H9 (cell line): ENCODE data around the gene SPTBN4. TPM values are rescaled to one million over a fixed set of nuclear protein-coding genes. Genes with fewer than 3 reads are reported as not detected.
"Not testable (repeated sequence)": the region's sequence is repeated elsewhere in the genome, so short reads cannot be mapped to it uniquely, and the experiment has no call there.

Source experiments
- DNase-seq: peaks from one replicate; pipeline ENCODE4 v3.0.0-alpha.2; 2017
- H2AFZ ChIP-seq: one replicate; pipeline ENCODE4 v1.6.1; 2013; ENCODE audit warnings: mild to moderate bottlenecking, low read length, control low read depth, moderate library complexity
- H2AK5ac ChIP-seq: 2 replicates; pipeline ENCODE4 v1.6.1; 2013; ENCODE audit warnings: low read length, control low read depth, mixed read lengths; ENCODE audit not compliant: insufficient read length
- H2BK120ac ChIP-seq: one replicate; pipeline ENCODE4 v1.6.1; 2013; ENCODE audit warnings: low read depth, mild to moderate bottlenecking, low read length, control low read depth, inconsistent platforms; ENCODE audit not compliant: poor library complexity, severe bottlenecking
- H2BK12ac ChIP-seq: 2 replicates; pipeline ENCODE4 v1.6.1; 2013; ENCODE audit warnings: low read length, control low read depth, mixed read lengths, low read depth; ENCODE audit not compliant: insufficient read length
- H2BK15ac ChIP-seq: 2 replicates; pipeline ENCODE4 v1.6.1; 2013; ENCODE audit warnings: low read depth, low read length, control low read depth
- H2BK20ac ChIP-seq: one replicate; pipeline ENCODE4 v1.6.1; 2013; ENCODE audit warnings: low read depth, mild to moderate bottlenecking, low read length, control low read depth, inconsistent platforms; ENCODE audit not compliant: poor library complexity, severe bottlenecking
- H2BK5ac ChIP-seq: 2 replicates; pipeline ENCODE4 v1.6.1; 2013; ENCODE audit warnings: low read length, control low read depth, mixed read lengths; ENCODE audit not compliant: insufficient read length
- H3K14ac ChIP-seq: 2 replicates; pipeline ENCODE4 v1.6.1; 2013; ENCODE audit warnings: low read length, control low read depth; ENCODE audit not compliant: insufficient read depth
- H3K18ac ChIP-seq: 2 replicates; pipeline ENCODE4 v1.6.1; 2013; ENCODE audit warnings: low read depth, mild to moderate bottlenecking, mixed read lengths, low read length, control low read depth; ENCODE audit not compliant: insufficient read length
- H3K23ac ChIP-seq: 2 replicates; pipeline ENCODE4 v1.6.1; 2013; ENCODE audit warnings: low read length, control low read depth, mixed read lengths, low read depth; ENCODE audit not compliant: insufficient read length
- H3K23me2 ChIP-seq: 2 replicates; pipeline ENCODE4 v1.6.1; 2013; ENCODE audit warnings: low read depth, mild to moderate bottlenecking, mixed read lengths, low read length, control low read depth; ENCODE audit not compliant: insufficient read length, poor library complexity, severe bottlenecking
- H3K27ac ChIP-seq: 2 replicates; pipeline ENCODE4 v1.5.1; 2013; ENCODE audit warnings: low read length, control low read depth, mixed read lengths, low read depth; ENCODE audit not compliant: insufficient read length
- H3K27me3 ChIP-seq: 2 replicates; pipeline ENCODE4 v1.6.1; 2013; ENCODE audit warnings: low read length, control low read depth, inconsistent platforms; ENCODE audit not compliant: insufficient read depth
- H3K4ac ChIP-seq: 2 replicates; pipeline ENCODE4 v1.6.1; 2013; ENCODE audit warnings: low read depth, mild to moderate bottlenecking, control low read depth, inconsistent platforms, low read length, moderate library complexity
- H3K4me1 ChIP-seq: 2 replicates; pipeline ENCODE4 v1.6.1; 2013; ENCODE audit warnings: low read length, control low read depth, inconsistent platforms; ENCODE audit not compliant: insufficient read depth
- H3K4me2 ChIP-seq: 2 replicates; pipeline ENCODE4 v1.6.1; 2013; ENCODE audit warnings: low read length, control low read depth, mixed read lengths; ENCODE audit not compliant: insufficient read length, insufficient read depth
- H3K56ac ChIP-seq: 2 replicates; pipeline ENCODE4 v1.6.1; 2013; ENCODE audit warnings: low read depth, mild to moderate bottlenecking, mixed read lengths, low read length, control low read depth; ENCODE audit not compliant: insufficient read length
- H3K79me1 ChIP-seq: 2 replicates; pipeline ENCODE4 v1.6.1; 2013; ENCODE audit warnings: low read depth, mild to moderate bottlenecking, moderate library complexity, low read length, control low read depth, inconsistent platforms; ENCODE audit not compliant: insufficient read depth, poor library complexity, severe bottlenecking
- H3K79me2 ChIP-seq: 2 replicates; pipeline ENCODE4 v1.6.1; 2013; ENCODE audit warnings: low read length, control low read depth, inconsistent platforms; ENCODE audit not compliant: insufficient read depth
- H3K9ac ChIP-seq: 2 replicates; pipeline ENCODE4 v1.6.1; 2013; ENCODE audit warnings: low read length, control low read depth, mixed read lengths; ENCODE audit not compliant: insufficient read length; ENCODE audit errors: extremely low read depth
- H3K9me3 ChIP-seq: one replicate; pipeline ENCODE4 v1.6.1; 2013; ENCODE audit warnings: low read depth, low read length, inconsistent platforms; ENCODE audit not compliant: control insufficient read depth
- H3T11ph ChIP-seq: one replicate; pipeline ENCODE4 v1.6.1; 2013; ENCODE audit warnings: mild to moderate bottlenecking, low read length, control low read depth, inconsistent platforms
- H4K20me1 ChIP-seq: one replicate; pipeline ENCODE4 v1.6.1; 2013; ENCODE audit not compliant: control insufficient read depth, insufficient read length, insufficient read depth
- H4K5ac ChIP-seq: 2 replicates; pipeline ENCODE4 v1.6.1; 2013; ENCODE audit warnings: low read depth, mild to moderate bottlenecking, mixed read lengths, low read length, control low read depth; ENCODE audit not compliant: insufficient read length
- H4K8ac ChIP-seq: replicated peaks from 2 replicates; pipeline ENCODE4 v1.6.1; 2013; ENCODE audit warnings: low read length, control low read depth, mixed read lengths, low read depth; ENCODE audit not compliant: insufficient read length
- H4K91ac ChIP-seq: 2 replicates; pipeline ENCODE4 v1.6.1; 2013; ENCODE audit warnings: low read depth, mild to moderate bottlenecking, moderate library complexity, mixed read lengths, low read length, control low read depth; ENCODE audit not compliant: insufficient read length
- H3K27ac Mint-ChIP-seq, 3 experiments: 2 replicates in 2 of 3; 3 replicates in 1 of 3; pipeline ENCODE4 v1.8.0; 2020 to 2021; ENCODE audit warnings: mixed read lengths in 3 of 3, mild to moderate bottlenecking in 1 of 3, moderate library complexity in 1 of 3
- H3K27me3 Mint-ChIP-seq: 2 replicates; pipeline ENCODE4 v1.8.0; 2021; ENCODE audit warnings: low read depth, mild to moderate bottlenecking, moderate library complexity, mixed read lengths
- H3K36me3 Mint-ChIP-seq, 3 experiments: 2 replicates in 2 of 3; 3 replicates in 1 of 3; pipeline ENCODE4 v1.8.0; 2020 to 2021; ENCODE audit warnings: low read depth in 3 of 3, mixed read lengths in 3 of 3; ENCODE audit not compliant: insufficient read depth in 1 of 3
- H3K4me1 Mint-ChIP-seq, 2 experiments: 2 replicates each; pipeline ENCODE4 v1.8.0; 2020; ENCODE audit warnings: mixed read lengths in 2 of 2
- H3K4me3 Mint-ChIP-seq, 2 experiments: 2 replicates in 1 of 2; 3 replicates in 1 of 2; pipeline ENCODE4 v1.8.0; 2020 to 2021; ENCODE audit warnings: mild to moderate bottlenecking in 2 of 2, mixed read lengths in 2 of 2, moderate library complexity in 1 of 2
- H3K9me3 Mint-ChIP-seq, 2 experiments: 2 replicates in 1 of 2; 3 replicates in 1 of 2; pipeline ENCODE4 v1.8.0; 2020; ENCODE audit warnings: mild to moderate bottlenecking in 2 of 2, mixed read lengths in 2 of 2, moderate library complexity in 1 of 2
- CTCF ChIP-seq: fragments of 200-600 bp; sonication (generic); conservative IDR thresholded peaks from 3 replicates; pipeline ENCODE4 v1.8.0; 2021; ENCODE audit warnings: antibody characterized with exemption, mild to moderate bottlenecking
- WGBS: extraction: QIAGEN DNeasy Blood & Tissue Kit; methylation state at CpG from one replicate; pipeline ENCODE4 v1.1.7; 2013; ENCODE audit warnings: missing lambda C conversion rate, low lambda C conversion rate, mixed read lengths; ENCODE audit not compliant: insufficient read length; ENCODE audit errors: extremely low coverage; 5-methylcytosine and 5-hydroxymethylcytosine counted together
- total RNA-seq: library from RNA; stranded (reverse); gene quantifications from 2 replicates; pipeline ENCODE4 v1.2.1, GENCODE V29; 2021

SPTBN4 gene
- total RNA-seq, 1 experiment from 2014 or later: 2.9 TPM

GRCh38 chr19:40425450-40426287 is 41.1 kb upstream of the SPTBN4 start, which contains the start of gene SERTAD1:
Gene SERTAD1 (minus strand): TSS chr19:40425992. CDS start chr19:40423546, 2,446 bp downstream.
- Histone ChIP-seq H2AK5ac (no peak within 1 kb of the TSS), H3K27ac (no peak within 1 kb of the TSS), H3T11ph (no peak within 1 kb of the TSS), H3K27me3 (no peaks in the 10 kb centered on the region), H2BK20ac (peak within 1 kb of the TSS; percentile 13), H3K9ac (peak within 1 kb of the TSS; percentile 60), H3K79me1 (no peaks in the 10 kb centered on the region), H2BK5ac (no peak within 1 kb of the TSS), H3K56ac (no peak within 1 kb of the TSS), H4K20me1 (no peaks in the 10 kb centered on the region), H3K4me1 (no peaks in the 10 kb centered on the region; the same call in 1 of the 2 replicates), H3K23ac (no peak within 1 kb of the TSS), H2BK12ac (no peak within 1 kb of the TSS), H4K91ac (no peak within 1 kb of the TSS), H4K8ac (no peak within 1 kb of the TSS), H2AFZ (no peak within 1 kb of the TSS), H3K79me2 (no peaks in the 10 kb centered on the region), H3K9me3 (no peaks in the 10 kb centered on the region), H3K23me2 (peaks cover 16% of the 10 kb centered on the region), H2BK15ac (no peak within 1 kb of the TSS), H3K14ac (peak within 1 kb of the TSS; percentile 74), H3K4ac (no peak within 1 kb of the TSS), H4K5ac (no peak within 1 kb of the TSS), H3K4me2 (peak within 1 kb of the TSS; percentile 90), H3K18ac (peak within 1 kb of the TSS; percentile 64), H2BK120ac (no peak within 1 kb of the TSS)
- peak within 1 kb of the TSS; percentile 93 to 96 (median 95) for H3K27ac Mint-ChIP-seq
- peak within 1 kb of the TSS; percentile 91 to 97 for H3K4me3 Mint-ChIP-seq
- DNase-seq: peak; percentile 100
- H3K9me3 Mint-ChIP-seq: no peaks in the 10 kb centered on the region
- WGBS: no CpG with 5 or more reads among the region's 75 CpGs
- H3K4me1 Mint-ChIP-seq: peaks cover 19% of the 10 kb centered on the region in 2 experiments
- H3K36me3 Mint-ChIP-seq: peaks cover 0 to 5% (median 4%) of the 10 kb centered on the region in 3 experiments; a peak in 3 of 7 replicates
- TF ChIP-seq CTCF: peak; percentile 91
- H3K27me3 Mint-ChIP-seq: no peaks in the 10 kb centered on the region

- not testable (repeated sequence) for H2AK5ac ChIP-seq, H4K20me1 ChIP-seq, H3K79me1 ChIP-seq, H2BK12ac ChIP-seq, H2BK15ac ChIP-seq, H3K4me2 ChIP-seq, H3K23ac ChIP-seq, H4K91ac ChIP-seq, H2AFZ ChIP-seq, H3K79me2 ChIP-seq, H3K27me3 Mint-ChIP-seq, H2BK5ac ChIP-seq, H3K27me3 ChIP-seq, H3K9ac ChIP-seq, H3K4ac ChIP-seq, H4K8ac ChIP-seq, H3K9me3 ChIP-seq, H3T11ph ChIP-seq, H2BK120ac ChIP-seq, H3K36me3 Mint-ChIP-seq, H4K5ac ChIP-seq, H2BK20ac ChIP-seq, H3K18ac ChIP-seq, DNase-seq, H3K14ac ChIP-seq, H3K4me1 ChIP-seq, H3K56ac ChIP-seq, H3K9me3 Mint-ChIP-seq, H3K27ac ChIP-seq
- peak overlapping the region in 1 of 3 experiments; percentile 22; a peak in 1 of 7 replicates for H3K27ac Mint-ChIP-seq
- H3K4me3 Mint-ChIP-seq: peak overlapping the region in 1 of 2 experiments; percentile 26; a peak in 1 of 5 replicates
- WGBS: no CpG with 5 or more reads among the region's 7 CpGs
- H3K23me2 ChIP-seq: peaks cover 13% of the 10 kb centered on the region
- H3K4me1 Mint-ChIP-seq: peaks cover 12 to 21% of the 10 kb centered on the region in 2 experiments
Observed at GRCh38 chr19:40428197-40428596, 38.6 kb upstream of the SPTBN4 start.
